ENCODE results near the gene STK39.
"Not testable (repeated sequence)": the region's sequence is repeated elsewhere in the genome, so short reads cannot be mapped to it uniquely, and the experiment has no call there.

The STK39 gene

DNA sequence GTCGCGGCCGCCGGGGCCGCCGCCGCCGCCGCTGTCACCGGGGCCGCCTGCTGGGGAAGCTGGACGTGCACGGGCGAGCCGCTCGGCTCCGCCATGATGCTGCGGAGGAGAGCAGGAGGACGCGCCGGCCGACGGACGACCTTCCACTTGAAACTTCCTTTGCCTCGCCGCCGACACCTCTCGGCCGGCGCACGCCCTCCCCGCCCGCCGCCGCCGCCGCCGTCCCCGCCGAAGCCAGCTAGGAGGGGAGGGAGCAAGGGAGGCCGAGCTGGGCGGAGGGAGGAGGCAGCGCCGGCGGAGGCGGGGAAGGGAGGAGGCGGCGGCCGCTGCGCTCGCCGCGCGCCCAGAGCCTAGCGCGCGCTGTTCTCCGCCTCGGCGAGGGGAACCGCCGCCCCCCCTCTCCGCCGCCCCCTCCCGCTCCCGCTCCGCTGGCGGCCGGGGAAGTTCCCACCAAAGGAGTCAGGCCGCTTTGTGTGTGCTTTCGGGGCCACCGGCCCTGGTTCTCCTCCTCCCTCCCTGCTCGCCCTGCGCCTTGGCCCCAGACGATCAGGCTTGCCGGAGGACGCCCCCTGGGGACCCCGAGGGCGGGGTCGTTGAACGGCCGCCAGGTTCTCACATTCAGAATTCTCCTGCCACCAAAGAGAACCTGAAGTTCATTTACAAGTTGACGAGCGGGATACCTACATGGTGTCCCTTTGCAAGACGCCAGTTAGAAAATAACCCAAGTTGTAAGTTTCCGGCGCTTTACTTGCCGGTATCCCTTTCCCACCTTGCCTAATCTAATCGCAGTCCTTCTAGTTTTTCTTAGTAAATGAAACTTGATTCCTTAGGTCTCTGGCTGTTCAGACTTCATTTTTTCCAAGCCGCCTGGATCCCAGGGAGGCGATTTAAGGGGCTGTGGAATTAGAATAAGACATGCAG is at the start of gene STK39:
TSS of gene STK39 (minus strand) at position 255 of the 921 bp plus-strand sequence. CDS start at position 95, 160 bp downstream.
- DNase-seq (ENCODE audit: low read depth) = no peak

DNA sequence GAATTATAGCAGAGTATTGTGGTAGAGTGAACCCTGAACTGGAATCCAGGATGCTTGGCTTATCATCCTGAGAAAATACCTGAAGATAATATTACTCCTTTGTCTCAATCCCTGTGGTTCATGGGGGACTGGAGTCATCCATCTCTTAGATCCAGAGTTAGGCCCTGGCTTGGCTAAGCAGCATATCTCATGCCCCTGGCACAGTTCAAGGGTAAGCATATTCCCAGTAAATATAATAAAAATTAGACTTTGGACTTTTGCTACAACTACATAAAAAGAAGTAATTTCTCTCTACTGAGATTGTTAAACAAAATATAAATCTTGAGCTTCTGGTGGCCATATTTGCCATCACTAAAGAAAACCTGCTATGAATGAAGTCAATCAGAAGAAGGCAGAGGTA is 47.7 kb upstream of the STK39 start:
- DNase-seq (ENCODE audit: low read depth) = no peak

DNA sequence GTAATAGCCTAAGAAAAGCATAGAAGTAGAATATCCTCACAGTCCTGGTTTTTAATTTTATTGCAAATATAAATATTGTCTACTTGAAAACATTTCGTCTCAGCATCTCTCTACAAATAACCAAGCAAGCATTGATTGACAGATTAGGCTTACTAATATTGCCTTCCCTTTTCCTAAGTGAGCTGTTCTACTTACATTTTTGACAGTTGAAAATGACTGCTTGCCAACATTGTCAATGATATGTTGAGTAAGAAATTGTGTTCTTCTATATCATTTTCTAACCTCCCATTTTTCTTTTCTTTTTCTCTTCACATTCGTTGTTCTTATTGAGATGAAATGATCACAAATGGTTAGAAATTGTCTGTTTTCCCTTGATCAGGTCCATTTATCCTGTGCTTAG is 47.0 kb upstream of the STK39 start:
- no peak for DNase-seq (ENCODE audit: low read depth)

DNA sequence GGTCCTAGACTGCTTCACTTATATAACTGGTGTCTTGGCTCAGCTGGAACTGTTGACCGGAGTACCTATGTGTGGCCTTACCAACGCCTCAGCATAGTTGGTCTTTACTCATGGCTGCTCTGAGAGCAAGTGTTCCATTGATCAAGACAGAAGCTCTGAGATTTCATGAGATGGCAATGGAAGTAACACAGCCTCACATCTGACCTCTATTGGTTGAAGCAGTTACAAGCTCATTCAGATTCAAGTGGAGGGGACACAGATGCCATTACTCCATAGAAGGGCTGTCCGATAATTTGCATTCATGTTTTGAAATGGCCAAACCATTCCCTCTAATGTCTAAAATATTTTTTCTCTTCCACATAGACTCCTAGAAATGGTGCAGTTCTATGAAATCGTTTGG is 46.4 kb upstream of the STK39 start:
- no peak for DNase-seq (ENCODE audit: low read depth)

DNA sequence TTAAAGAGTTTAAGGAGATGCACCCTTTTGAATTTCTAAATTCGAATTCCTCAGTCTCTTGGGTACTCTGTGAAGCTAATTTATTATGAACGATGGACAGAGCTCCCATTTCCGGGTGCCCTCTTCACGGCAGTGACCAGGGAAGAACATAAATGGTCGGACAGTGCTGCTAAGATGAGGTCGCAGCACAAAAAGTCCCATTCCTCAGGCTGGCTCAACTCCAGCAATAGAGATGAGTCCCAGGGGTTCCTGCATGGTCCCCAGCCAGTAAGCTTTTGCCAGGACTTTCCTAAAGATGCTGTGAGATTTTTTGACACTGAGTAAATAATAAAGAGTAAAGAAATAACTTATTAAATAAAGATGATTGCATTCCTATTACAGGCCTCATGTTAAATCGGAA is 43.0 kb upstream of the STK39 start:
- no peak for DNase-seq (ENCODE audit: low read depth)

DNA sequence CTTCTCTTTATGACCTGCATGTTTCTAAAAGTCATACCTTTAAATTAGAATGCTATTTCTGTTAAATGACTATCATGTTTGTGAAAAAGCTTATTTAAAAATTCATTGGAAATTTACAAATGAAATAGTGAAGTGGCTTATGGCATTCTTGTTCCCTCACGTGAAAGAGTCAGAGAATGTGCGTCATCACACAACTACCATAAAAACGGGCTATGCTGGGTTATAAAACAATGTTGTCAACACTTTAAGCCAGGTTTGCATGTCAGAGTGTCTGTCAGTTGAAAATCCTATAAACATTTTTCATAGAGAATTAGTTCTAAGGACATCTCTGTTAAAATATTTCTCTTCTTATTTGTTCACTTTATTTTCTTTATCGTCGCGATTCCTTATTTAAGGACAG is 42.5 kb upstream of the STK39 start:
- DNase-seq (ENCODE audit: low read depth) = no peak

DNA sequence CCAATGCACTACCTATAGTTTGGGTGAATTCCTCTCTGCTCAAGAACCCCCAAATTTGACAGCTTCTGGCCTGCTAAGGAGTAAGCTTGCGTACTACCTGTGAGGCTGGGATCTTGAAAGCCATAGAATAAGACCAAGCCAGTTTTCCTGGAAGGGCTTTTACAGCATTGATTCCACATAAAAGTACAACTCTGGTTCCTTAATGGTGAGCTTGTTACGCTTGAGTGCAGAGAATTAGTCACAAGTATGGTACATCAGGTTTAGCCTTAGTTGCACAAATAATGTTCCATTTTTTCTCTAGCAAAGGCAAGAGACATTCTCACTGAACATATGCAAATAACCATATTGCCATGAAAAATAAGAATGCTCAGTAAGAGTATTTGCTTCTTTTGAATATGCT is 39.1 kb upstream of the STK39 start:
- no peak for DNase-seq (ENCODE audit: low read depth)

DNA sequence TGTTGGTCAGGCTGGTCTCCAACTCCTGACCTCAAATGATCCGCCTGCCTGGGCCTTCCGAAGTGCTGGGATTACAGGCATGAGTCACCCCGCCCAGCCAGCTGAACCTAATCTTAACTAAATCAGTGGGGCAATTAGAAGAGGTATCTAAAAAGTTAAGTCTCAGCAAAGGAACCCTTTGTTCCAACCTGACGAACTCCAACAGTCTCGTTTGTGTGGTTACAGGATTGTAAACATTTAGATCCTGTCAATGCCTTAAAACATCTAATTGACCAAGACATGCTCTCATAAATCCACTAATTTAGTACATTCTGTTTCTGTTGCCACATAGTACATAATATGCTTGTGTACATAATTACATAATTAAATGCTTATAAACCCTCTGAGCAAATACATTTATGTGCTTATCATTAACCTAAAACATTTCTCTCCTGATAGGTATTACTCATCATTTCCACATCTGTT is 31.1 kb upstream of the STK39 start:
- DNase-seq (ENCODE audit: low read depth) = no peak

DNA sequence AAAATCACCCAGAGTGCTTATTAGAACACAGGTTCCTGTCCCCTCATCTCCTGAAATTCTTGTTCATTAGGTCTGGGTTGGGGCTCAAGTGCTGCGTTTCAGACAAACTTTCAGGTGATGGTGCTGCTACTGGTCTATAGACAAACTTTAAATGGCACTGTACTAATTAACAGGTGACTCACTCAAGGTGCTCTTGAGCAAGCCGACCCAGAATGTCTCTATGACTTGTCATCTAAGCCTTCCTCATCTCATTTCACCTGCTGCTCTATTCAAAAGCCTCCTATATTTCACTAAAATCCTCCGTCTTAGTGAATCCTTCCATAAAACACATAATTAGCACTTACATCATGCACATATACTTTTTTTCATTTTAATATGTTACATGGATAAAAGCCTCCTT is 29.9 kb upstream of the STK39 start:
- no peak for DNase-seq (ENCODE audit: low read depth)

DNA sequence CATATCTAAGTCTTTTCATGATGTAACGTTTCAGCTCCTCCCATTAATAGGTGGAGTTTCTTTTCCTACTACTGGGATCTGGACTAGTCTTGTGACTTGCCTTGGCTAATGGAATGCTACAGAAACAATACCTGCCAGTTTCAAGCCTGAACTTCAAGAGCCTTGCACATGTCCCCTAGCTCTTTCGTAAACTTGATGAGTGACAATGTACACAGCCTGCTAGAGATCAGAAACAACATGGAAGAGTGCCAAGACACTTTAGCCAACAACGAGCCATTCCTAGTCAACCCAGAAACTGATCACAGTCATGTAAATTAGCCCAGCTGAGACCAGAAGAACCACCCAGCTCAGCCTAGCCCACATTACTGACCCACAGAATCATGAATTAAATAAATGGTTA is 24.8 kb upstream of the STK39 start:
- no peak for DNase-seq (ENCODE audit: low read depth)

DNA sequence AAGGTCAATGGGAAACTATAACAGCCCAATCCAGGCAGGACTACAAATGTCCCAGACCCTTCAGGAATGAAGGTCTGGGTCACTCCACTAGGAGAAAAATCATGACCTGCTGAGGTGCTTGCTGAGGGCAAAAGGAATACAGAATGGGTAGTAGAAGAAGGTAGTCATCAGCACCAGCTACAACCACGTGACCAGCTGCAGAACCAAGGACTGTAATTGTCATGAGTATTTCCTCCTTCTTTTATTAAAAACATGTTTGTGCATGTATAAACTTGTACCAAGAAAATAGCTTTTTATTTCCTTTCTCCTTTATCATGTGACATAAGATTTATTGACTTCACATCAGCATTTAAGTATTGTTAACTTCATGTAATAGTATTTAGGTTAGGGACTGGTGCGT is 15.5 kb upstream of the STK39 start:
- DNase-seq (ENCODE audit: low read depth) = not testable (repeated sequence)

DNA sequence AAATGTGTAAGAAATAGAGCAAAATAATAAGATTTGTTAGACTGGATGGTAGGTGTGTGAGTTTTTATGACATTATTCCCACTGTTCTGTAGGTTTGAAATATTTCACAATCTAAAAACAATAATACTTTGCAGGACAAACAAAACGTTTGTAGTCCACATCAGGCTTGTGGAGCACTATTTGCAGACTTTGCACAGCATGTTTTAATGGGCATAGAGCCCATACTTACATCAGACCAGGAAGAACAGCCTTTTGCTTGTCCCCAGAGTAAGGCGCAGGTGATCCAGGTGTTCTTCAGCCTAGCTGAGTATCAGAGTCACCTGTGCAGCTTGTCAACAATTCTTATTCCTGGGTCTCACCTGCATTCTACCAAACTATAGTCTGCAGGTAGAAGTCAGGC is 9.1 kb upstream of the STK39 start:
- no peak for DNase-seq (ENCODE audit: low read depth)

DNA sequence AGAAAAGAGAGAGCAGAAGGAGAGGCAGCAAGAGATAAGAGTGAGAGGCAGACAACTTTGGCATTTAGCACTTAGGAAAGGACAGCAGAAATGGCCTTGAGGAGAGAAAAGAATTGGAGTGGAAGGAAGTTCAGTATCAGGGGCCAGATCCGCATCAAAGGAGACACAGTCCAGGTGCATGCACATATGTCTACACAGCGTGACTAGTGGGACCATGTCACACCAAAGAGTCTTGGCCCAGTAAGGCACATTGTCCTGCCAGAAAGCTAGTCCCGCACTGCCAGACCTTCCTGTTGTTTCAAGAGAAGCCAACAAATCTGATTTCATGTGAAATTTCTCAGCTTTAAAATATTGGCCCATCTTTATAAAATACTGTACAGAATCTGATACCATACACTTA is 8.5 kb upstream of the STK39 start:
- no peak for DNase-seq (ENCODE audit: low read depth)

DNA sequence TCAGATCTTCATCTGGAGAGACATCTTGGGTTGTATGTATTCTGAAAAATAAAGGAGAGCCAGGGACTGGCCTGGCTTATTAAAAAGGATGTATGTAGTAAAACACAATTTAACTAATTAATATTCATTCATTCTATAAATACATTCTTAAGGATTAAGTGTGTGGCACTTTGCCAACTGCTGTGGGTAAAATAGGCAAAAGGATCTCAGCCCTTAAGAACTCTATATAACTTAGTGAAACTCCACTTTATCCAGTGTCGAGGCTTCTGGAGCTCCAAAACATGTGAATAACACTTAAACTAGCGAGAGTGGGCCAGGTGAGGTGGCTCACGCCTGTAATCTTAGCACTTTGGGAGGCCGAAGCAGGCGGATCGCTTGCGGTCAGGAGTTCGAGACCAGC is 7.7 kb upstream of the STK39 start:
- DNase-seq (ENCODE audit: low read depth) = no peak

DNA sequence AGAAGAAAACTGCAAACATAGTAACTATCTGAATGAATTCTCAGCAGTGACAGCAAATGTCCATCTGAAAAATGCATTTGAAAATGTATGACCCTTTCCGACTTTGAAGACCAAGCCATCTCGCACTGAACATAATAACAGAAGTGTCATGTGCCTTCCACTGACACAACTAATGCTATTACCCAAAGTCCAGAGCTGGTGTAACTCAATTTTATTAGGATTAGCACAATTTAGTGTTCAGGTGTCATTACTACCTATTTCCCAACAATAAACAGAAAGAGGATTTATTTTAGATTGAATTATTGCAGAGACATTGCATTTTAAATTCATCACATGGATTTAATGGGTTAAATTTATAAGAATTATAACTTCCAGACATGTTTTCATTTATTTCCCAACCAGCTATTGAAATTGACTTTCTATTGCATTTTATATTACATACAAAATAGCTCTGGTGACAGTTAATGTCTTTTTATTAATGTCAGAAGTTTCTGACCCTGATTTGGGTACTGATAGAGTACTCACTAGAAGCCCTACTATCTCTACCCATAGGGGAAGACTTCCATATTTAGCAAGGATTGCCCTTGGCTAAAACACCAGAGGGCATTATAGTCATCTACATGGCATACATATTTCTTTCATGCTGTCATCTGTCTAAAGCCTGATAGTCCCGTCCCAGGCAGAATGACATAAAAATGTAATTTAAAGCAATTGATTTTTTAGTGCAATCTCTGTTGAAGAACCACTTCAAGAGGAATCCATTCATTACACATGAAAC is 7.0 kb upstream of the STK39 start:
- no peak for DNase-seq (ENCODE audit: low read depth)

DNA sequence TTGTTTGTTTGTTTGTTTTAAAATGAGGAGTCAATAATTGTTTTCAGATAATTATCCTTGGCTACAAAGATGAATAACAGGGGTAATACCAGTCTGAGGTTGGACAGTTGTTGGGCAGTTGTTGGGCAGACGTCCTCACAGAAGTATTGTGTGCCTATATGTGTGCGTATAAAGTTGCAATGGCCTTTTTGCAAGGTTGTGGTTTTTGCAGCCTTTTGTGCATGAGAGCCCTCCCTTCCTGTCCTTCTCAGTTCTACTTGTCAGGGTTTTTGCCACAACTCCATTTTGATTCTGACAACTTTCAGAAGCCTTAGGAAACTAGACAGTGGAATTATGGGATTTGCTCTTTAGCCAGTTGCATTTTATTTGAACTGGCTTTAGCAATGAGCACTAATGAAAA is 6.0 kb upstream of the STK39 start:
- DNase-seq (ENCODE audit: low read depth) = no peak

DNA sequence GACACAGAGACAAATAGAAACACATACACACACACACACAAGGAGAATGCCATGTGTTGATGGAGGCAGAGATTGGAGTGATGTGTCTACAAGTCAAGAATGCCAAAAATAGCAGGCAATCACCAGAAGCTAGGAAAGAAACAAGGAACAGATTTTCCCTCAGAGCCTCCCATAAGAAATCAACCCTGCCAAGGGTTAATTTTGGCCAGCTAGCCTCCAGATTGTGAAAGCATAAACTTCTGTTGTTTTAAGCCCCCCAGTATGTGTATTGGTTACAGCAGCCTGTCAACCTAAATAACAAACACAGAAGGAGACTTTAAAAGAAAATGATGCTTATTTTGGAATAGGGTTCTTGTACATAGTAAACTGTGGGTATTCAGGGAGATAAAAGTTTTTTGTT is 5.6 kb upstream of the STK39 start:
- no peak for DNase-seq (ENCODE audit: low read depth)

DNA sequence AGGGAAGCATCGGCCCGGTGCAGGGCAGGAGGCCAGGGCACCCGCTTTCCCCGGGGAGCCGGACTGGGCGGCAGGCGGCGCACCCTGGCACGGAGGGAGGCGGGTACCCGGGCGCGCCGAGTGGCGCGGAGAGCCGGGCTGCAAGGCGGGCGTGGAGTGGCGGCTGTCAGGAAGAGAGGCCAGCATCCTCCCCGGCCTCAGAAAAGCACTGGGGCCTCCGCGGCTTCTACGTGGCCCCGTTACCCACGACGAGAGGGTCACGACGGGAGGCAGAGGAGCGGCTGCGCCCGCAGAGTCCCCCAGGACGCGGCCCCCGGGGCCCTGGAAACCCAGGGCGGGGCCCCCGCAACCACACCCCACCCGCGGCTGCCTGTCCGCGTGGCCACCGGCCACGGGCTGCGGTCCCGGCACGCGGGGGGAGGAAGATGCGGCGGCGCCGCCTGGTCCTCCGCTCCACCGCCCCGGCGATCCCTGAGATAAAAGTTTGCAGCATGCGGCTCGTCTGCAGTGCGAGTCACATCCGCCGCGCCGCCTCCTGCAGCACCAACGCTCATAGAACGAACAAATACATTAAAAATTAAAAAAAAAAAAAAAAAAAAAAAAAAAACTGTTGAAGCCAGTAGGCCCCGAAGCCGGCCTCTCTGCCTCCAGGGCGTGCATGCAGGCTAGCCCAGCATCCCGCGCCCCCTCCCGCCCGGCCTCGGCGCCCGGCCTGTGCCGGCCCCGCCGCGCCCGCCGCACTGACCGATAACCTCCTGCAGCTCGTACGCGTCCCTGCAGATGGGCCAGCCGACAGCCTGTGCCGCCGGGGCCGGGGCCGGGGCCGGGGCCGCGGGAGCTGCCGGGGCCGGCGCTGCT is 683 bp downstream of the STK39 start:
- no peak for DNase-seq (ENCODE audit: low read depth)

DNA sequence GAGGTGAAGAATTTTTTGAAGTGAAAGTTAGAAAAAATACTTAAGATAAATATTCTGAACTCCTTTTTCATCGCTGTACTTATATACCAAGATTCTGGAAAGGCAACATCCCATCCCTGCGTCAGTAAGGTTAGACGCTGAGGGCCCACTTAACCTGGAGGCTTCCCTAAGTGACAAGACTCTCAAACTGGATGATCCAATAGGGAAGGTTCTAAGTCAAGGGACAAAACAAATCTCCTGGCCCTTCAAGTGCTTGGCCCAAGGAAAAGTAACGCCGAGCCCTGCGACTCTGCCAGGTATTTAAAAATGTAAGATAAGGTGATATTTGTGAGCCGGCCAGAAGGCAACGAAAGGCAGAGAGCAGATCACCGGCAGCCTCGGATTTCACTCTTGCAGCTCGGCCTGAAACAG is 1.3 kb downstream of the STK39 start:
- no peak for DNase-seq (ENCODE audit: low read depth)

DNA sequence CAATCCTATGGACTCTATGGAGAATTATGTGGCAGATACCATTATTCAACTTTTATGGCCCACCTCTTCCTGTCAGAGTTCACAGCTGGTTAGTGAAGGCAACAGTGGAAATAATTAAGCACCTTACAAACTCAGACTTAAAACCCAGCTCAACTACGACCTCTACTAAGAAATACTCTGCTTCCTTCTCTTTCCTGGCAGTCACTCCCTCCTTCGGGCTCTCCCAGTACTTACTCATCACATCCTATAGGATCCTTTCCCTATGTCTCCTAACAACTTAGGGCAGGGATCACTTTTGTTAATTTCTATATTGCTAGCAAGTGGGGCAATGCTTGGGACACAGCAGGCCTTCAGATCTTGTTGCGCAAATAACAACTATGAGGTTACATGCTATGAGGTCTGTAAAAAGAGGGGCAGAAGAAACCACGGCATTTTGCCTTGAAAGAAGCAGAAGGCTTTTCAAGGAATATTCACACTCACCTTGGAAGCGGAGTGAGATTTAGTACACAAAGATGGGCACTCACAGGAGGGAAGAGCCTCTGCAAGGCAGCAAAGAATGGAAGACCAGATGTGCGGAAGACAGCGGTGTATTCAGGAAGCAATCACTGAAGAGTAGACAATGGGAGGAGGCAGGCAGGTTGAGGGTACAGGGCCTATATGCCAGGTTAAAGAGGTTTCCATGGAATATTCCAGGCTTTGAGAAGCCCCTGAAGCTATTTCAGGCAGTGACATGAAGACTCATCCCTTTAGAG is 2.1 kb downstream of the STK39 start:
- DNase-seq (ENCODE audit: low read depth) = no peak

DNA sequence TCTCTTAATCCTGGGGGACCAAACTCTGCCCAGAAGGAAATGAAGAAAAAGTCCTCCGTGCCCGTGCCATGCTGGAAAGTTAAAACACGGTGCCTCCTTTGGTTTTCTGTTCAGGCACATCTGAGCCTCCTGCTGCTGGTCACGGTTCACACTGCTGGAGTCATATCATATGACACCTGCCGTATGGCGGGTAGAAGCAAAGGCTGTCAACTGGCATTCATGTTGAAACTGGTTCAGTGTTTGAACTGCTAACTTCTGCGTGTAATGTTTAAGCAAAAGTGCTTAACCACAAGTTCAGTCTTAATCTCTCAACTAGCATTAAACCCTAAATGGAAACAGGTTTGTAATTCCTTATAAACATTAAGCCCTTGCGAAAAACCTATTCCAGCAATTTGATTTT is 3.1 kb downstream of the STK39 start:
- no peak for DNase-seq (ENCODE audit: low read depth)

DNA sequence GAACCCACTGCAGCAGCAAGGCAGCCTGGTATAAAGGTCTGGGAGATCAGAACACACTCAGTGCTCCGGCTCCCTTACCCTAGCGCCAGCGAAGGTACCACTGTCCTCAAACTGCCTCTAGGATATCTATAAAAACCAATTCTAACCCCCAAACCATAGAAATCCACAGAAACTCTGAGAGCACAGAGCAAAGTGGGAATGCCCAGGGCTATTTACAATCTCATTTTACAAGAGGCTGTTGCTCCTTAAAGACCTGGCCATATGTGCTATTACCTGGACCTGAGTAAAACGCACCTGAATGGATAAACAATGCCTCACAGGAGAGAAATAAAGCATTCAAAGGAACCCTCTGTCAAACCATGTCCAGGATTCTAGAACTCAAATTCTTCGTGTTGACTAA is 4.3 kb downstream of the STK39 start:
- DNase-seq (ENCODE audit: low read depth) = no peak

Data from HS-5 (cell line).